Karpas-422 (cell line): Measurements from ENCODE around the gene ARF3. TPM values are rescaled to one million over a fixed set of nuclear protein-coding genes. Genes with fewer than 3 reads are reported as not detected.

Experiments
- DNase-seq: peaks from one replicate; pipeline ENCODE4 v3.0.0-alpha.2; 2015
- H2AFZ ChIP-seq: fragments of 200-600 bp; sonication (generic); 2 replicates; pipeline ENCODE4 v1.6.1; 2014; ENCODE audit warnings: antibody characterized with exemption, low read length, mixed read lengths
- H3K27ac ChIP-seq: fragments of 200-600 bp; sonication (generic); 2 replicates; pipeline ENCODE4 v1.5.1; 2014; ENCODE audit warnings: mild to moderate bottlenecking, low read length, moderate library complexity
- H3K27me3 ChIP-seq: fragments of 200-600 bp; sonication (generic); 2 replicates; pipeline ENCODE4 v1.6.1; 2014; ENCODE audit warnings: low read length, mixed read lengths
- H3K36me3 ChIP-seq: fragments of 200-600 bp; sonication (generic); 2 replicates; pipeline ENCODE4 v1.6.1; 2014; ENCODE audit warnings: low read length, mixed read lengths; ENCODE audit not compliant: insufficient read depth
- H3K4me1 ChIP-seq: fragments of 200-600 bp; sonication (generic); 2 replicates; pipeline ENCODE4 v1.6.1; 2014; ENCODE audit warnings: mild to moderate bottlenecking, low read length, mixed read lengths
- H3K4me2 ChIP-seq: fragments of 200-600 bp; sonication (generic); 2 replicates; pipeline ENCODE4 v1.6.1; 2014; ENCODE audit warnings: low read length, low read depth, mild to moderate bottlenecking; ENCODE audit not compliant: poor library complexity, severe bottlenecking
- H3K4me3 ChIP-seq: fragments of 200-600 bp; sonication (generic); 2 replicates; pipeline ENCODE4 v1.5.1; 2014; ENCODE audit warnings: mild to moderate bottlenecking, antibody characterized with exemption, low read length, mixed read lengths
- H3K79me2 ChIP-seq: fragments of 200-600 bp; sonication (generic); 2 replicates; pipeline ENCODE4 v1.6.1; 2014; ENCODE audit warnings: mild to moderate bottlenecking, low read length, mixed read lengths
- H3K9ac ChIP-seq: fragments of 200-600 bp; sonication (generic); 2 replicates; pipeline ENCODE4 v1.6.0; 2014; ENCODE audit warnings: low read length
- H3K9me2 ChIP-seq: fragments of 200-600 bp; sonication (generic), shearing (Covaris generic); replicated peaks from 2 replicates; pipeline ENCODE4 v1.6.0; 2014; ENCODE audit warnings: mild to moderate bottlenecking, low read length, moderate library complexity; ENCODE audit not compliant: insufficient read depth
- H3K9me3 ChIP-seq: fragments of 300-700, 200-600 bp; sonication (generic); 2 replicates; pipeline ENCODE4 v1.6.1; 2014; ENCODE audit warnings: low read length, mixed read lengths
- H4K20me1 ChIP-seq: fragments of 200-600 bp; sonication (generic); 2 replicates; pipeline ENCODE4 v1.6.1; 2014; ENCODE audit warnings: mild to moderate bottlenecking, antibody characterized with exemption, low read length, low read depth; ENCODE audit not compliant: insufficient read depth
- total RNA-seq: library from RNA; depleted of rRNA; stranded (reverse); fragments of >200 nt; shearing (Covaris generic); gene quantifications from 2 replicates; pipeline ENCODE4 v1.2.3, GENCODE V29; 2014; ENCODE audit warnings: low replicate concordance; rRNA removed

ARF3 gene
- 51.7 and 57.5 TPM in 2 replicates for total RNA-seq

DNA sequence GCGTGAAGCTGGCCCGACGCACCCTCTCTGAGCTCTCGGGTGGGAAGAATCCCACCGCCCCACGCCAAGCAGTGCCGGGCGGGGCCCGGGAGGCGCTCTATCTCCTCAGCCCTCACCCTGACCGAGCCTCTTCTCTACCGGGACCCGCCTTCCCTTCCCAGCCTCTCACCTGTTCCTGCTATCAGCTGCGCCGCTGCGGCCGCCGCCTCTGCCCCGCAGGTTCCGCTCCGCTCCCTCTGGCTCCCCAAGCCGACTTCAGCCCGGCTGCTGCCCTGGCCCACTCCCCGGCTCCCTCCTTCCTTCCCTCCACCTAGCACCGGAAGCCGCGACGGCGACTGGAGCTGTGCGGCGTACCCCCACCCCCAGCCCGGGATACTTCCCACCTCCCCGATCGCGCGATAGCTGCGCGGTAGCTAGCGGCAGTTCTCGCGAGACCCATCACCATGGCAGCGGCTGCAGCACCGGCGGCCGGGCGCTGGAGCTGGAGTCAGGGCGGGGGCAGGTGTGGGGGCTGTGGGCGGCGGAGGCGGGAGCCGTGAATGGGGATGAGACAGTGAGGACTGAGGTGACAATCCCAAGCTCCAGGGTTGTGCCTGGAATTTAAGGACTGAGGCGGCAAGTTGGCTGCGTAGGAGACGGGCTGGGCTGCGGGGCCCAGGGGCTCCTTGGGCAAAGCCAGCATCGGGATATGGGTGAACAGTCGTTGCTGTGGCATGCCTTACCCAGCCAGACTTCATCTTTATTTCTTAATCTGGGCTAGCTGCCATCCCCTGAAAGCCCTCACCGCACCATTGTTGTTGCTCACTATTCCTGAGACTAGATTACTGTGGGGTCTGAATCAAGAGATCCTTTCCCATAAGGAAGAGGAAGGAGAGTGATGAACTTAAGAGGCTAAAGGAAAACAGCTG is at the start of gene ARF3:
TSS of gene ARF3 (minus strand) at position 347 of the 908 bp plus-strand sequence. CDS start 16,392 bp downstream, outside the sequence.
- peak; percentile 98 for DNase-seq
- Histone ChIP-seq H3K9ac (peak within 1 kb of the TSS; percentile 93), H3K79me2 (peaks cover 50% of the 10 kb centered on the region), H4K20me1 (peaks cover 13% of the 10 kb centered on the region; the same call in 1 of the 2 replicates), H2AFZ (peak within 1 kb of the TSS; percentile 57), H3K27ac (peak within 1 kb of the TSS; percentile 80), H3K4me2 (peak within 1 kb of the TSS; percentile 95), H3K4me1 (peaks cover 36% of the 10 kb centered on the region), H3K36me3 (peaks cover 21% of the 10 kb centered on the region), H3K27me3 (no peaks in the 10 kb centered on the region), H3K9me3 (no peaks in the 10 kb centered on the region), H3K4me3 (peak within 1 kb of the TSS; percentile 88), H3K9me2 (no peaks in the 10 kb centered on the region)

DNA sequence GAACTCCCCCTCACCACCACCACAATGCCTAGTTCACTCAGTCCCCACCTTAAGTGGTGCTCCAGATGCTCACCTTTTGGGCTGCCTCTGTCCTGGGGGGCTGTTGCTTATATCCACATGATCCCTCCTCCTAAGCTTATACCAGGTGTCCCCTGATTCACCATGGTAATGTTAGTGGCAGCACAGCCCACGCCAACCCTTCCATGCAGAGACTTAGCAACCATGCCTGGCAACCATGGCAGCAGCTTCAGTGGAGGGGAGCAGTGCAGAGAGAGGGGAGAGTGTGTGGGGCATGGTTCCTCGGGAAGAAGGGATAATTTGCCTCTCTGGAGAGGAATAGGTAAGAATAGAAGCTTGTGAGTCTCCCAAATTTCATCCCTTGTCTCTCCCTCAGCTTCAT is 43.1 kb upstream of the ARF3 start:
- peak overlapping the region; percentile 100 for H3K4me2 ChIP-seq
- H3K4me1 ChIP-seq, result peaks cover 45% of the 10 kb centered on the region
- H3K36me3 ChIP-seq, result peaks cover 13% of the 10 kb centered on the region
- no peaks in the 10 kb centered on the region for H3K9me3 ChIP-seq
- H3K9ac ChIP-seq, result peak overlapping the region; percentile 74
- no peaks in the 10 kb centered on the region for H3K27me3 ChIP-seq
- no peaks in the 10 kb centered on the region for H3K79me2 ChIP-seq
- peak overlapping the region; percentile 86 for H3K4me3 ChIP-seq
- DNase-seq, result no peak
- no peaks in the 10 kb centered on the region for H4K20me1 ChIP-seq
- H3K27ac ChIP-seq, result no peak overlapping the region
- H3K9me2 ChIP-seq, result no peaks in the 10 kb centered on the region
- H2AFZ ChIP-seq, result no peak overlapping the region

DNA sequence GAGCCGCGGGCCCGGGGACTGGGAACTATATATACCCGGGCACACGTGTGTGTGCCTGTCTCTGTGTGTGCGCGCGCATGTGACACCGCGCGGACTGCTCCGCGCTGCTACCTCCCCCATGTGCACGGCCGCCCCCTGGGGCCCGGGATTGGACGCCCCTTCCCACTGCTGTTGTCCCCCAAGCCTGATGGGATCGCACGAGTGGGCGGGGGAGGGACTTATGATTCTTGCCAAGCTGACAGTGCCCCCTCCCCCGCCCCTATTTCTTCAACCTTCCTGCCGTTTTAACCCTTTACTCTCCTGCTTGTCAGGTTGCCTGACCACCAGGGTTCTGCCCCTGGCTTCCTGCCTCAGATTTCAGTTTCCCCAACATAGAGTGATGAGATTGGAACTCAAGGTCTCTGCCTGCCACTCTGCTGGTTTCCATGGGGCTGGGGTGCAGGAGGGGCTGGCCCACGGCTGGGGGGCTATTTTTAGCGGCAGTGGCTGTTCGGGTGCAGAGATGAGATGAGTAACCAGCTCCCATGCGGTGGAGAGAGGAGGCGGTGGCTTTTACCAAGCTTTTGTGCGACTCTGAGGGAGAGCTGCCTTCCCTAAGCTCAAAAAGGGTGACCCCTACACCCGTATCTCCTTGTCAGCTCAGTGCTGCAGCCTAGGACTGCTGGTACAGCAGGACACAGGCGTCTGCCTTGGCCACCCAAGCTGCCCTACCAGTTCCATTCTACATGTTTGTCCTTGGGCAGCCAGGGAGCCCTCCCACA is 42.3 kb upstream of the ARF3 start, which contains the start of gene DDN:
TSS of gene DDN (minus strand) at position 5 of the 761 bp plus-strand sequence. CDS start 88 bp downstream, outside the sequence.
- H3K4me2 ChIP-seq, result peak within 1 kb of the TSS; percentile 100
- no peaks in the 10 kb centered on the region for H3K9me3 ChIP-seq
- H3K9ac ChIP-seq, result peak within 1 kb of the TSS; percentile 77
- DNase-seq, result peak; percentile 92
- H3K36me3 ChIP-seq, result peaks cover 10% of the 10 kb centered on the region
- peaks cover 45% of the 10 kb centered on the region for H3K4me1 ChIP-seq
- no peaks in the 10 kb centered on the region for H3K27me3 ChIP-seq
- H2AFZ ChIP-seq, result peak within 1 kb of the TSS; percentile 83
- no peaks in the 10 kb centered on the region for H4K20me1 ChIP-seq
- no peak within 1 kb of the TSS for H3K27ac ChIP-seq
- no peaks in the 10 kb centered on the region for H3K79me2 ChIP-seq
- no peaks in the 10 kb centered on the region for H3K9me2 ChIP-seq
- H3K4me3 ChIP-seq, result peak within 1 kb of the TSS; percentile 86

DNA sequence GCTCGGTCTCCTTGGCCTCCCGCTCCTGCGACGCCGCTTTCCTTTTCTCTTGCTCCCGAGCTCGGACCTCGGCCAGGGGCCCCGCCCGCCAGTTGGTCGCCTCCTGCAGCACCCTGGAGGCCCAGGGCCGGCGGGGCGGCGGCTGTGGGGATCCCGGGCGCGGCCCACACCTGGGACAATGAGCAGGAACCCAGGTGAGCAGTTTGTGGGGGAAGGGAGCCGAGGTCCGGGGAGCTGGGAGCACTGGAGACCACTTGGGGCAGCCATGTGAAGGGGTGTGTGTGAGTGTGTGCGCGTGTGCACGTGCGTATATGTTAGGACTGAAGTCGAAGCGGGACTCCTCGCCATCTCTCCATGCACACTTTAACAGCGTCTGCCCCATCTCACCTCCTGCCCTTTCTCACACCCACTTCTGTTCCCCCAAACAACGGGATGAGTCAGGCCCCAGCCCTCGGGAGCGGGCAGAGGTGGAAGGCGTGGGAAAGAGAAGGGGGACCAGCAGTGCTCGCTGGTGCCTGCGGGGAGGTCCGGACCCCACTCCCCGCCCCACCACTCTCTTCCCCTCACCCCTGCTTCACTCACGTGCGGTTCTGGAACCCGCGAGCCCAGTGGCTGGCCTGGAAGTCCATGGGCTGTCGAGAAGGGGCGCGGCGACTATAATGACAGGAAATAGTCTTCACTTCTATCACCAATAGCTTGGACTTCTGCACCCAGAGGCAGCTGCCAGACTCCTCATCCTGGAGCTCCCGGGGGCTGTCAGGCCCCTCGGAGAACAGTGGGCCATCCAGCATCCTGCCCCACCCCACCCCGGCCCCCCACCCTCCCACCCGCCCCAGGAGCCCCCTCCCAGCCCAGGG is 41.4 kb upstream of the ARF3 start:
- Histone ChIP-seq H3K9me2 (no peaks in the 10 kb centered on the region), H3K4me2 (peak overlapping the region; percentile 100), H3K36me3 (peaks cover 10% of the 10 kb centered on the region), H4K20me1 (no peaks in the 10 kb centered on the region), H3K4me1 (peaks cover 45% of the 10 kb centered on the region), H3K27me3 (no peaks in the 10 kb centered on the region), H3K9ac (peak overlapping the region; percentile 77), H3K9me3 (no peaks in the 10 kb centered on the region), H3K27ac (no peak overlapping the region), H2AFZ (peak overlapping the region; percentile 48), H3K4me3 (peak overlapping the region; percentile 67), H3K79me2 (no peaks in the 10 kb centered on the region)
- peak; percentile 69 for DNase-seq

DNA sequence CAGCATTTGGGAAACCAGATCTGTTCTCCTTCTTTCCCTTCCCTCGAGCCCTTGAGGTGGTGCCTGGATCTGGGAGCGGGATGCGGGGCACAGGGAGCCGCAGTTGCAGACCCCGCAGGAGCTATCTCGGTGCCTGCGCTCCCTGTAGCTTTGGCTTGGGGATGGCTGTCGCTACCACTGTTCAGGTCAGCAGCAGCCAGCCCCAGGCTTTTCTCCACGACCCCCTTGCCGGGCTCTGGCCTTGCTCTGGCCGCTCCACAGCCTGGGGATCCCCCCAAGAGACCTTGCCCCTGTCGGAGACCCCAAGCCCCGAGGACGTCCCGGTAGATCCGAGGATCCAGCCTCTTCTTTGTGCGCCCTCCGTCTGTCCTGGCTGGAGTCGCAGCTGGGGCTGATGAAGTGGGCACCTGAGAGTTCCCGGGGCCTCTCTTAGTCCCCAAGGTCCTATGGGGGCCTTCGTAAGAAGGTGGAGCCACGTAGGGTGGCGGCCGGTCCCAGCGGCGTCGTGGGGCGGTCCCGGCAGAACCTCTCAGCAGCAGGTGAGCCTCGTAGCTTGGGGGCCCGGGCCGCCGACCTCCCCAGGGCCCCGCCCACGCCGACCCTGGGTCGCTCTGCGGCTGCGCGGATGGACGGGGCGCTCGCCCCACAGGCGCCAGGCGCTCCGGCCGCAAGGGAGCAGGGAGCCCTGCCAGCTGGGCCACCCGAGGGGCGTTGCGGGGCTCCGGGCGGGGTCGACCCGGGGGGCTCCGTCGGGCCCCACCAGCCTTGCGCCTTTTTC is 40.6 kb upstream of the ARF3 start:
- Histone ChIP-seq H3K36me3 (peaks cover 9% of the 10 kb centered on the region), H3K9me2 (no peaks in the 10 kb centered on the region), H3K27ac (no peak overlapping the region), H3K9ac (peak overlapping the region; percentile 77), H3K27me3 (no peaks in the 10 kb centered on the region), H3K4me1 (peaks cover 45% of the 10 kb centered on the region), H3K9me3 (no peaks in the 10 kb centered on the region), H2AFZ (peak overlapping the region; percentile 48; the same call in 1 of the 2 replicates), H3K4me3 (peak overlapping the region; percentile 67), H3K4me2 (peak overlapping the region; percentile 93), H3K79me2 (no peaks in the 10 kb centered on the region), H4K20me1 (no peaks in the 10 kb centered on the region)
- peak; percentile 77 for DNase-seq

DNA sequence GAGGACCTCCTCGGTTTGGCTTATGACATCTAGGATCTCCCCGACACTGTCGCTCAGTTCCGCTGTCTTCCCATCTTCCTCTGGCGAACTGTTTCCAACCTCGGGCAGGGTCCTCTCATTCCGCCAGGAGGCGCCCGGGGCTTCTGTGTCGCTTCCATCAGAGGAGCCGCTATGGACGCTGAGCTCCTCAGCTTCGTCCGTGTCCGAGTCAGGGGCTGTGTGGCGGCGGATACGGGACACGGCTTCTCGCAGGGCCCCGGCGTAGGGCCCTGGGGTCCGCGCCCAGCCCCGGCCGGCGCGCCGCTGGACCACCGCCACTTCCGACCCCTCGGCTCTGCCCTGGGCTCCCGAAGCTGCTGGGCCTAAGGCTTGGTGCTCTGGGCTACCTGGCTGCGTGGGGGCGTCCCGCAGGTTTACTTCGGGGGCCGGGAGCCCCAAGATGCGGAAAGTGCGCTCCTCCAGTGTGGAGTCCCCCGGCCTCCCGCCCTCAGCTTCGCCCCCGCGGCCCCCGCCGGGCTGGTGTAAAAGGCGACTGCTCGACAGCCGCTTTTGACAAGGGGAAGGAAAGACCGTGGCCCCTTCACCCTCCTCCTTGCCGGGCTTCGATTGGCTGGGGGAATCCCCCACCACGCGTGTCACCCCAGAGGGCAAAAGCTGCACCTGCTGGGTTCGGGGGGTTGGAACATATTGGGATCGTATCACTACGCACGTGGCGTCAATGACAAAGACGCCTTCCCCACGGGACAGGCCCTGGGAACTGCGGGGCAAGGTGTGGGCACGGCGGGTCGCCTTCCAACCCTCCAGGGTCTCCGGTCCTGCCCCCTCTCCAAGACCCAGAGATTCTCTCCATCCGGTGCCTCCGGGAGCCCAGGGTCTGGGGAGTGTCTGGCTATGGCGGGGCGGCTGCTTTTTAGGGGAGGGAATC is 39.8 kb upstream of the ARF3 start:
- Histone ChIP-seq H3K9ac (peak overlapping the region; percentile 77), H3K27ac (no peak overlapping the region), H3K4me3 (peak overlapping the region; percentile 67), H3K27me3 (no peaks in the 10 kb centered on the region), H3K79me2 (no peaks in the 10 kb centered on the region), H3K4me1 (peaks cover 45% of the 10 kb centered on the region), H3K4me2 (peak overlapping the region; percentile 93), H3K9me3 (no peaks in the 10 kb centered on the region), H3K9me2 (no peaks in the 10 kb centered on the region), H3K36me3 (peaks cover 2% of the 10 kb centered on the region), H2AFZ (peak overlapping the region; percentile 65; the same call in 1 of the 2 replicates), H4K20me1 (no peaks in the 10 kb centered on the region)
- peak; percentile 90 for DNase-seq
